IMR-90 (cell line): Measurements from ENCODE around the gene YTHDC2. TPM values are rescaled to one million over a fixed set of nuclear protein-coding genes. Genes with fewer than 3 reads are reported as not detected.
A peak's percentile ranks its signal among the peaks of the same experiment; 100 is the strongest.

Experiments used
- ATAC-seq: fragments of 200-7000 bp; cut with Tn5 transposase; 2 replicates; pipeline ENCODE4 v1.9.1; 2020; ENCODE audit warnings: low read depth, mild to moderate bottlenecking, moderate library complexity
- BruUV-seq: library from RNA; stranded (reverse); fragments of 400-500 nt; replicated peaks from 2 replicates; lab custom pipeline; 2021; lab: Mats Ljungman, UMichigan
- CTCF ChIA-PET: fragments of 300-600 bp; formaldehyde crosslinking; extraction: SDS; loops from one replicate; lab custom pipeline; 2021; ENCODE audit warnings: antibody characterized with exemption; lab: Yijun Ruan, JAX
- POLR2A ChIA-PET: fragments of 300-600 bp; sonication (Branson Sonifier 250); formaldehyde crosslinking; loops from one replicate; lab custom pipeline; 2022; ENCODE audit warnings: antibody characterized with exemption; ENCODE audit not compliant: unreplicated experiment; lab: Charles Lee
- DNase-seq: peaks from one replicate; pipeline ENCODE4 v3.0.0; 2013
- H2AFZ ChIP-seq: replicated peaks from 2 replicates; pipeline ENCODE3; 2013; ENCODE audit warnings: low read length, mild to moderate bottlenecking; ENCODE audit not compliant: poor library complexity
- H2AK5ac ChIP-seq: 2 replicates; pipeline ENCODE4 v1.6.1; 2013; ENCODE audit warnings: low read depth, low read length, inconsistent platforms
- H2AK9ac ChIP-seq: replicated peaks from 2 replicates; pipeline ENCODE3; 2013; ENCODE audit warnings: mild to moderate bottlenecking, low read depth, low read length, moderate library complexity; ENCODE audit not compliant: poor library complexity
- H2BK120ac ChIP-seq: 2 replicates; pipeline ENCODE4 v1.6.1; 2013; ENCODE audit warnings: low read depth, low read length, inconsistent platforms
- H2BK15ac ChIP-seq: 3 replicates; pipeline ENCODE4 v1.6.1; 2013; ENCODE audit warnings: low read depth, low read length, inconsistent platforms
- H2BK20ac ChIP-seq: 2 replicates; pipeline ENCODE4 v1.6.1; 2013; ENCODE audit warnings: low read depth, mild to moderate bottlenecking, inconsistent platforms, low read length, moderate library complexity
- H2BK5ac ChIP-seq: 2 replicates; pipeline ENCODE4 v1.6.1; 2013; ENCODE audit warnings: mild to moderate bottlenecking, low read depth, low read length, inconsistent platforms; ENCODE audit not compliant: poor library complexity, severe bottlenecking
- H3K14ac ChIP-seq: replicated peaks from 2 replicates; pipeline ENCODE4 v1.6.1; 2013; ENCODE audit warnings: low read depth, low read length, inconsistent platforms
- H3K18ac ChIP-seq: 2 replicates; pipeline ENCODE4 v1.6.1; 2013; ENCODE audit warnings: low read depth, low read length, control low read depth
- H3K23ac ChIP-seq: 2 replicates; pipeline ENCODE4 v1.6.1; 2013; ENCODE audit warnings: low read depth, low read length, inconsistent platforms
- H3K27ac ChIP-seq: 2 replicates; pipeline ENCODE4 v1.5.1; 2013; ENCODE audit warnings: mild to moderate bottlenecking, control low read depth, low read length; ENCODE audit not compliant: insufficient read depth
- H3K27me3 ChIP-seq: 2 replicates; pipeline ENCODE4 v1.6.1; 2013; ENCODE audit warnings: low read length; ENCODE audit not compliant: control insufficient read depth, insufficient read depth
- H3K36me3 ChIP-seq: 2 replicates; pipeline ENCODE4 v1.6.1; 2013; ENCODE audit warnings: low read length, mixed read lengths; ENCODE audit not compliant: control insufficient read depth, insufficient read depth
- H3K4ac ChIP-seq: 2 replicates; pipeline ENCODE4 v1.6.1; 2013; ENCODE audit warnings: low read depth, low read length, inconsistent platforms
- H3K4me1 ChIP-seq: 2 replicates; pipeline ENCODE4 v1.6.1; 2013; ENCODE audit warnings: low read length, mixed read lengths; ENCODE audit not compliant: control insufficient read depth, insufficient read depth
- H3K4me2 ChIP-seq: 2 replicates; pipeline ENCODE4 v1.6.1; 2013; ENCODE audit warnings: low read depth, mild to moderate bottlenecking, control low read depth, low read length, moderate library complexity
- H3K4me3 ChIP-seq: 2 replicates; pipeline ENCODE4 v1.5.1; 2013; ENCODE audit warnings: low read depth, mild to moderate bottlenecking, control low read depth, low read length, moderate library complexity; ENCODE audit not compliant: insufficient read depth
- H3K56ac ChIP-seq: 2 replicates; pipeline ENCODE4 v1.6.1; 2013; ENCODE audit warnings: low read length, inconsistent platforms; ENCODE audit not compliant: insufficient read depth; ENCODE audit errors: extremely low read depth
- H3K79me1 ChIP-seq, 2 experiments: 2 replicates each; pipeline ENCODE4 v1.6.1; 2013; ENCODE audit warnings: low read length in 2 of 2, inconsistent platforms in 1 of 2, low read depth in 1 of 2
- H3K9ac ChIP-seq: 2 replicates; pipeline ENCODE4 v1.6.1; 2013; ENCODE audit warnings: low read depth, low read length, control low read depth
- H3K9me1 ChIP-seq: 2 replicates; pipeline ENCODE4 v1.6.1; 2013; ENCODE audit warnings: low read length, inconsistent platforms; ENCODE audit not compliant: insufficient read depth
- H3K9me3 ChIP-seq: 2 replicates; pipeline ENCODE4 v1.6.1; 2013; ENCODE audit warnings: low read length; ENCODE audit not compliant: control insufficient read depth, insufficient read depth
- H4K20me1 ChIP-seq: 2 replicates; pipeline ENCODE4 v1.6.1; 2013; ENCODE audit warnings: low read length, inconsistent platforms; ENCODE audit not compliant: insufficient read depth
- H4K5ac ChIP-seq: 2 replicates; pipeline ENCODE4 v1.6.1; 2013; ENCODE audit warnings: mild to moderate bottlenecking, low read depth, low read length, control low read depth
- H4K8ac ChIP-seq, 2 experiments: 2 replicates each; pipeline ENCODE4 v1.6.1; 2013; ENCODE audit warnings: low read depth in 2 of 2, low read length in 2 of 2, control low read depth in 1 of 2, inconsistent platforms in 1 of 2
- H4K91ac ChIP-seq: 2 replicates; pipeline ENCODE4 v1.6.1; 2013; ENCODE audit warnings: low read depth, low read length, inconsistent platforms; ENCODE audit not compliant: insufficient read depth
- MAFK ChIP-seq: IDR thresholded peaks from 2 replicates; pipeline ENCODE4 v1.6.1; 2012; ENCODE audit warnings: low read depth, low read length, improper control_type of control experiment
- POLR2A ChIP-seq: IDR thresholded peaks from 2 replicates; pipeline ENCODE4 v1.6.1; 2012; ENCODE audit warnings: mild to moderate bottlenecking, low read depth, low read length
- WGBS, 2 experiments: methylation state at CpG; one replicate each; pipeline versions ENCODE4 v1.1.5 to v1.1.7; 2013; ENCODE audit warnings: missing lambda C conversion rate in 2 of 2; ENCODE audit not compliant: insufficient read length in 1 of 2; ENCODE audit errors: extremely low coverage in 2 of 2; 5-methylcytosine and 5-hydroxymethylcytosine counted together
- dilution Hi-C: fragments of 300-500 bp; cut with HindIII; formaldehyde crosslinking; loops from one replicate; pipeline ENCODE4 v1.14.3; 2018; ENCODE audit warnings: low sequenced_read_pairs; ENCODE audit not compliant: unreplicated experiment
- in situ Hi-C: fragments of 300-500 bp; cut with MboI; formaldehyde crosslinking; loops from 3 replicates; pipeline ENCODE4 v1.14.3; 2019; ENCODE audit warnings: low sequenced_read_pairs, inconsistent platforms, mixed read lengths
- intact Hi-C: fragments of 100-400 bp; cut with micrococcal nuclease; formaldehyde crosslinking; loops from 2 replicates; pipeline ENCODE4 v1.10.0; 2022
- polyA plus RNA-seq, 3 experiments: library from polyadenylated mRNA; depleted of rRNA; stranded (reverse); fragments of >200 nt; gene quantifications; 2 replicates each; pipeline ENCODE4 v1.2.3, GENCODE V29; 2012; ENCODE audit warnings: low replicate concordance in 1 of 3
- total RNA-seq: library from RNA; depleted of rRNA; stranded (reverse); fragments of >200 nt; gene quantifications from 2 replicates; pipeline ENCODE4 v1.2.3, GENCODE V29; 2012

YTHDC2 gene
- total and polyA plus RNA-seq, 2 of the 4 experiments (the other 2 are of a cell fraction) = 6.5 to 13.4 TPM

DNA sequence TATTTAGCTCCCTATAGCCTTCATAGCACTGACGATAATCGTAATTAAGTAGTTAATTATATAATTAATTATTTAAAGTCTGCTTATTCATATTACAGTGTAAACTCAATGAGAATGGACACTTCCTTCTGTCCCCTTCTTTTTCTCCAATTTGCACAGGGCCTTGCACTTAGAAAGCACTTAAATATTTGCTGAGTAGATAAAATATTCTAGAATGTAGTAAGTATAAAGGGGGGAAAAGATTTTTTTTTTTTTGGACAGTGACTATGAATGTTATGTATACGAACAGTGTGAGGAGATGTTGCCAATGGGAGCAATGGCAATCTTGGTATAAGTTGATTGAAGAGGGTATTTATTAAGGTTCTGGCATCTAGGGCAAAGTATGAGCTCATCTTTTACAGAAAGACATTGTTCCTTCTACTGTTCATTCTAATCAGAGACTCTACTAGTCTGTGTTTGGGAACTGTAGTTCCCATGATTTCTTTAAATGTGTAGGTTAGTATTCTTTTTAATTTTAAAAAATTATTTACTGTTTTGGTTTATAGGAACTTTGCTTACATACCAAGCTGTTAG, 49.4 kb downstream of the YTHDC2 start:
- Histone ChIP-seq H3K79me1 (no peaks in the 10 kb centered on the region), H4K8ac (no peak overlapping the region), H2BK5ac (no peak overlapping the region), H3K9me3 (no peaks in the 10 kb centered on the region), H3K27ac (no peak overlapping the region), H3K18ac (no peak overlapping the region), H4K20me1 (no peaks in the 10 kb centered on the region), H3K9ac (no peak overlapping the region), H3K23ac (no peak overlapping the region), H3K4me1 (no peaks in the 10 kb centered on the region), H2BK20ac (no peak overlapping the region), H3K4ac (no peak overlapping the region), H3K36me3 (peaks cover 16% of the 10 kb centered on the region), H2AFZ (no peak overlapping the region), H3K4me3 (no peak overlapping the region), H2AK9ac (no peak overlapping the region), H4K5ac (no peak overlapping the region), H3K27me3 (no peaks in the 10 kb centered on the region), H2BK120ac (no peak overlapping the region), H3K14ac (no peak overlapping the region), H2BK15ac (no peak overlapping the region), H3K9me1 (no peaks in the 10 kb centered on the region), H2AK5ac (no peak overlapping the region), H3K56ac (no peak overlapping the region), H4K91ac (no peak overlapping the region), H3K4me2 (no peak overlapping the region)
- ATAC-seq = no peak
- no peak for DNase-seq
- in situ Hi-C loops (no loop called here), intact Hi-C loops (no loop called here), dilution Hi-C loops (no loop called here)
- no TSS peak for BruUV-seq
- TF ChIP-seq POLR2A (no peak), MAFK (0 out of 2 replicates have a peak, but pooled peaks have one; percentile 8)
- ChIA-PET POLR2A (no interaction called here), CTCF (no interaction called here)
- WGBS, 2 experiments = 80% methylated on average over 1 of the region's 3 CpGs; no CpG with 5 or more reads in 1 of the 2 experiments
